K562 (cell line): ENCODE results near the gene SAMD14. TPM values are rescaled to one million over a fixed set of nuclear protein-coding genes. Genes with fewer than 3 reads are reported as not detected.

Experiments used
- ATF2 ChIP-seq: sonication (generic); formaldehyde crosslinking; IDR thresholded peaks from 2 replicates; pipeline ENCODE4 v1.8.1; 2022; ENCODE audit warnings: missing genetic modification reagents
- C11orf30 ChIP-seq: fragments of 450-650 bp; IDR thresholded peaks from 2 replicates; pipeline ENCODE4 v1.6.1; 2016; ENCODE audit warnings: low read depth, mild to moderate bottlenecking
- E2F1 ChIP-seq: sonication (generic); formaldehyde crosslinking; IDR thresholded peaks from 2 replicates; pipeline ENCODE4 v1.8.1; 2023; ENCODE audit warnings: mild to moderate bottlenecking, missing genetic modification reagents, moderate library complexity
- E2F3 ChIP-seq: fragments of 250-450 bp; sonication (Bioruptor Pico); IDR thresholded peaks from 2 replicates; pipeline ENCODE4 v1.4.0; 2020; ENCODE audit warnings: mild to moderate bottlenecking
- E2F8 ChIP-seq: fragments of 450-650 bp; IDR thresholded peaks from 2 replicates; pipeline ENCODE4 v1.7.1; 2018; ENCODE audit warnings: mild to moderate bottlenecking, low read depth; ENCODE audit not compliant: partially characterized antibody
- MEIS2 ChIP-seq: fragments of 450-650 bp; IDR thresholded peaks from 2 replicates; pipeline ENCODE4 v1.6.1; 2014; ENCODE audit warnings: mild to moderate bottlenecking; ENCODE audit not compliant: partially characterized antibody
- NFE2 ChIP-seq: IDR thresholded peaks from 2 replicates; pipeline ENCODE4 v1.6.1; 2014; ENCODE audit warnings: antibody characterized with exemption, low read depth
- PPARD ChIP-seq: fragments of 250-450 bp; sonication (Bioruptor Pico); IDR thresholded peaks from 2 replicates; pipeline ENCODE4 v1.8.0; 2022; ENCODE audit warnings: inconsistent platforms, mild to moderate bottlenecking, moderate library complexity
- RHOXF2B ChIP-seq: fragments of 250-450 bp; sonication (Bioruptor Pico); conservative IDR thresholded peaks from 2 replicates; pipeline ENCODE4 v1.5.1; 2021
- ZBTB40 ChIP-seq, 2 experiments: fragments of 450-650 bp in 1 of 2; sonication (generic) in 1 of 2; formaldehyde crosslinking in 1 of 2; IDR thresholded peaks; 2 replicates each; pipeline versions ENCODE4 v1.7.1 to v1.9.0; 2016 to 2022; ENCODE audit warnings: inconsistent platforms in 1 of 2, mild to moderate bottlenecking in 1 of 2, missing genetic modification reagents in 1 of 2
- ZFP36 ChIP-seq: fragments of 150-350 bp; IDR thresholded peaks from 2 replicates; pipeline ENCODE4 v1.6.1; 2018; ENCODE audit warnings: low read length, low read depth; ENCODE audit not compliant: partially characterized antibody
- ZNF184 ChIP-seq: sonication (generic); formaldehyde crosslinking; IDR thresholded peaks from 2 replicates; pipeline ENCODE4 v1.5.0; 2020; ENCODE audit warnings: missing genetic modification reagents
- ZNF282 ChIP-seq: sonication (generic); formaldehyde crosslinking; IDR thresholded peaks from 2 replicates; pipeline ENCODE4 v1.8.1; 2023; ENCODE audit warnings: missing genetic modification reagents
- polyA plus RNA-seq, 8 experiments: library from polyadenylated mRNA; depleted of rRNA in 4 of 8; stranded (reverse) in 5 of 8; unstranded in 3 of 8; fragments of >200 nt; fragmentation: Nextera tagmentation in 2 of 8; fragmentation: Illumina TruSeq in 1 of 8; extraction: Ambion mirVana in 2 of 8; extraction: Trizol in 1 of 8; gene quantifications; 2 replicates each; pipeline versions ENCODE4 v1.2.1 to v1.2.3, GENCODE V29; 2011 to 2014; ENCODE audit warnings: inconsistent platforms in 1 of 8, missing spikeins in 1 of 8
- total RNA-seq, 7 experiments: library from RNA; depleted of rRNA in 6 of 7; stranded (reverse); fragments of >200 nt in 6 of 7; fragmentation: Illumina TruSeq in 2 of 7; extraction: Trizol in 2 of 7; gene quantifications; 2 replicates each; pipeline versions ENCODE4 v1.2.1 to v1.2.3, GENCODE V29; 2011 to 2021; ENCODE audit warnings: low replicate concordance in 1 of 7

SAMD14 gene
- total and polyA plus RNA-seq, 9 of the 15 experiments (the other 6 are each of a cell fraction or from before 2014, with no cell fraction given) = 0.04 to 0.07 TPM; not detected in 7

- no peak; the same call in 1 of the 2 replicates for TF ChIP-seq ZBTB40 (IDR thresholded peaks at IDR 0.05)
- TF ChIP-seq ZBTB40 (CRISPR knock-in tag; IDR thresholded peaks at IDR 0.05) = no peak
- TF ChIP-seq NFE2 = no peak
- TF ChIP-seq ZNF282 (CRISPR knock-in tag) = no peak
- peak; percentile 37 for TF ChIP-seq E2F8
- TF ChIP-seq ATF2 = no peak
- no peak for TF ChIP-seq C11orf30
- TF ChIP-seq RHOXF2B = no peak
- no peak for TF ChIP-seq E2F3 (CRISPR knock-in tag)
- TF ChIP-seq ZFP36 = no peak
- TF ChIP-seq PPARD (CRISPR knock-in tag) = no peak
- no peak for TF ChIP-seq ZNF184 (CRISPR knock-in tag)
- no peak for TF ChIP-seq E2F1 (CRISPR knock-in tag)
- TF ChIP-seq MEIS2 = no peak
Observed at GRCh38 chr17:50151937-50152547, 22.1 kb upstream of the SAMD14 start (continued).
